ENCODE data around the gene NKAP. TPM values are rescaled to one million over a fixed set of nuclear protein-coding genes. Genes with fewer than 3 reads are reported as not detected.

The NKAP gene
- total and polyA plus RNA-seq, 4 donors: 2.4 to 3.3 (median 2.7) TPM

GRCh38 chrX:119871599-119872395 lies 71.8 kb downstream of the NKAP start, which contains the start of the genes NDUFA1 and RNF113A (continued):
- TF ChIP-seq REST (IDR thresholded peaks at IDR 0.05): peak; percentile 79
- peak; percentile 63 for TF ChIP-seq SP1 (IDR thresholded peaks at IDR 0.05)
- TF ChIP-seq MAX (IDR thresholded peaks at IDR 0.05): peak; percentile 71
- TF ChIP-seq YY1 (IDR thresholded peaks at IDR 0.05): peak; percentile 87
- no peak for TF ChIP-seq CTCF (IDR thresholded peaks at IDR 0.05; ENCODE audit: low read depth, low read length, missing input control)
- TF ChIP-seq JUND (IDR thresholded peaks at IDR 0.05): no peak

- peak overlapping the region; percentile 65 to 93 (median 93) for H3K4me3 ChIP-seq (ENCODE audit: low read depth in 1 of 3, low read length in 3 of 3)
- peak overlapping the region; percentile 68 to 94 for H3K27ac ChIP-seq (ENCODE audit: low read depth in 1 of 2, low read length in 2 of 2)
- DNase-seq (ENCODE audit: low spot score): no peak
- no peak for TF ChIP-seq TAF1 (conservative IDR thresholded peaks at IDR 0.05)
- no peak for TF ChIP-seq ZBTB33 (IDR thresholded peaks at IDR 0.05)
- no peak for TF ChIP-seq FOXA1 (IDR thresholded peaks at IDR 0.05)
- TF ChIP-seq REST (IDR thresholded peaks at IDR 0.05): no peak
- H3K4me1 ChIP-seq (ENCODE audit: control insufficient read depth in 4 of 4, insufficient read depth in 4 of 4, low read length in 3 of 4): peaks cover 2 to 6% (median 4%) of the 10 kb centered on the region in 4 donors
- peak overlapping the region; percentile 30 to 91 for H3K9ac ChIP-seq (ENCODE audit: low read depth in 1 of 2, low read length in 2 of 2)
- under 1% methylated on average over 26 of the region's 26 CpGs for WGBS
- H3K36me3 ChIP-seq (ENCODE audit: control insufficient read depth in 4 of 4, insufficient read depth in 3 of 4, low read depth in 1 of 4, low read length in 3 of 4): peaks cover 0 to 1% (median 0%) of the 10 kb centered on the region in 4 donors
- no peaks in the 10 kb centered on the region for H3K27me3 ChIP-seq (ENCODE audit: control insufficient read depth in 4 of 4, insufficient read depth in 4 of 4, low read length in 3 of 4)
- H3K9me3 ChIP-seq (ENCODE audit: control insufficient read depth in 4 of 4, low read length in 3 of 4): no peaks in the 10 kb centered on the region
Measured at GRCh38 chrX:119871245-119871598, 72.3 kb downstream of the NKAP start.

Other genes with a start within 250 kb of the NKAP start
- 1 to 10 TPM in 1 of 2 donors, under 1 TPM in 1; 0.42 to 2.5 TPM for gene SOWAHD, start 185.2 kb downstream of the NKAP start, total RNA-seq
- under 1 TPM; 0.10 to 0.48 TPM for gene SOWAHD, start 185.2 kb downstream of the NKAP start, polyA plus RNA-seq
- gene RPL39, start 152.1 kb downstream of the NKAP start, total RNA-seq: 100 to 1,000 TPM; 623 TPM
- gene RPL39, start 152.1 kb downstream of the NKAP start, polyA plus RNA-seq: 1,000 to 10,000 TPM in 1 of 2 donors, 100 to 1,000 TPM in 1; 657 to 2,860 TPM
- gene UPF3B, start 90.8 kb downstream of the NKAP start, total RNA-seq: 1 to 10 TPM; 3.3 TPM
- gene UPF3B, start 90.8 kb downstream of the NKAP start, polyA plus RNA-seq: 1 to 10 TPM; 4.5 to 4.6 TPM
- gene RNF113A, start 72.0 kb downstream of the NKAP start, total RNA-seq: 1 to 10 TPM; 6.6 to 7.1 TPM
- gene RNF113A, start 72.0 kb downstream of the NKAP start, polyA plus RNA-seq: 10 to 100 TPM in 1 of 2 donors, 1 to 10 TPM in 1; 9.9 to 10.1 TPM
- 10 to 100 TPM; 27.4 to 53.2 TPM for gene NDUFA1, start 71.9 kb downstream of the NKAP start, total RNA-seq
- 100 to 1,000 TPM in 1 of 2 donors, 10 to 100 TPM in 1; 73.4 to 260 TPM for gene NDUFA1, start 71.9 kb downstream of the NKAP start, polyA plus RNA-seq
- gene AKAP14, start 47.9 kb downstream of the NKAP start, total RNA-seq: not detected
- not detected for gene AKAP14, start 47.9 kb downstream of the NKAP start, polyA plus RNA-seq
- not detected for gene RHOXF2B, start 133.9 kb upstream of the NKAP start, total RNA-seq
- gene RHOXF2B, start 133.9 kb upstream of the NKAP start, polyA plus RNA-seq: under 1 TPM in 1 of 2 donors, not detected in 1; 0.13 TPM
- not detected for gene RHOXF1, start 172.2 kb upstream of the NKAP start, total RNA-seq
- not detected for gene RHOXF1, start 172.2 kb upstream of the NKAP start, polyA plus RNA-seq
- not detected for gene RHOXF2, start 214.9 kb upstream of the NKAP start, total RNA-seq
- gene RHOXF2, start 214.9 kb upstream of the NKAP start, polyA plus RNA-seq: not detected

All from liver (tissue), 9 donors.